22Rv1 (cell line): Measurements from ENCODE around the gene SHQ1.

Experiments
- ZFX ChIP-seq: fragments of 450-650 bp; IDR thresholded peaks from 2 replicates; pipeline ENCODE4 v1.6.1; 2017; ENCODE audit warnings: antibody characterized with exemption, borderline replicate concordance
- TF ChIP-seq, protein P1 (sequence below): fragments of 450-650 bp; IDR thresholded peaks from 2 replicates; pipeline ENCODE4 v1.5.1; 2017; ENCODE audit warnings: mild to moderate bottlenecking

DNA sequence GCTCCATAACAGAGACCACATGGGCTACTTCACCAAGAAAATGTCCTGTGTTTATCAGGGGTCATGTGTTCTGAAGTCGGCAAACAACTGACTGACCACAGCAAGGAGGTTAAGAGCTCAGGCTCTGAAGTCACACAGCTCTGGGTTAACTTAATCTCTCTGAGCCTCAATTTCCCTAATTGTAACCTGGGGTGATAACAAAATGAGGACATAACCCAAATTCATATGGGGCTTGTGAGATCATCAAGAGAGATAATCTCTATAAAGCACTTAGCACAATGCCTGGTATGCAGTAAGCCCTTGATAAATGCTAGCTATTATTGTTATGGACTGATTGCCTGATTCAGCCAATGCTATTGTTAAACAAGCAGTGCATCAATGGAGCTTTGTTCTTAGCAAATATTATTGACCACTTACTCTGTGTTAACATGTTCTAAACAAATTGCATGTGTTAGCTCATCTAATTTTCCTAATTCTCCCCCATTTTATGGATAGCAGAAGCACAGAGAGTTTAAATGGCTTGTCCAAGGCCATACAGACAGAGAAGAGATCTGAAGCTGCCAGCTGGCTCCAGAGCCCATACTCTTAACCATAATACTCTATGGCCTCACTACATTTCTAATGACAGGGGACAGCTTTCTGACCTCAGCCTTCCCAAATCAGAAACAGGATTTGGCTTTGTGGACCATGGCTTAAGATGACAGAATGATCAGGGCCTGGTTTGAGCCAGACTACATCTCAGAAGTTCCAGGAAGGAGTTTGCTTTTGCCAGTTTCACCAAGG is 78.3 kb downstream of the SHQ1 start:
- TF ChIP-seq, protein P1, sequence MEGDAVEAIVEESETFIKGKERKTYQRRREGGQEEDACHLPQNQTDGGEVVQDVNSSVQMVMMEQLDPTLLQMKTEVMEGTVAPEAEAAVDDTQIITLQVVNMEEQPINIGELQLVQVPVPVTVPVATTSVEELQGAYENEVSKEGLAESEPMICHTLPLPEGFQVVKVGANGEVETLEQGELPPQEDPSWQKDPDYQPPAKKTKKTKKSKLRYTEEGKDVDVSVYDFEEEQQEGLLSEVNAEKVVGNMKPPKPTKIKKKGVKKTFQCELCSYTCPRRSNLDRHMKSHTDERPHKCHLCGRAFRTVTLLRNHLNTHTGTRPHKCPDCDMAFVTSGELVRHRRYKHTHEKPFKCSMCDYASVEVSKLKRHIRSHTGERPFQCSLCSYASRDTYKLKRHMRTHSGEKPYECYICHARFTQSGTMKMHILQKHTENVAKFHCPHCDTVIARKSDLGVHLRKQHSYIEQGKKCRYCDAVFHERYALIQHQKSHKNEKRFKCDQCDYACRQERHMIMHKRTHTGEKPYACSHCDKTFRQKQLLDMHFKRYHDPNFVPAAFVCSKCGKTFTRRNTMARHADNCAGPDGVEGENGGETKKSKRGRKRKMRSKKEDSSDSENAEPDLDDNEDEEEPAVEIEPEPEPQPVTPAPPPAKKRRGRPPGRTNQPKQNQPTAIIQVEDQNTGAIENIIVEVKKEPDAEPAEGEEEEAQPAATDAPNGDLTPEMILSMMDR = no peak
- no peak for TF ChIP-seq ZFX
